GM18519 (cell line): ENCODE data around the gene PTGER4.
A peak's percentile ranks its signal among the peaks of the same experiment; 100 is the strongest.
"Not testable (repeated sequence)": the region's sequence is repeated elsewhere in the genome, so short reads cannot be mapped to it uniquely, and the experiment has no call there.

Experiments
- ATAC-seq: cut with Tn5 transposase; IDR thresholded peaks from one replicate; pipeline ENCODE4 v1.9.1; 2021; ENCODE audit warnings: mild to moderate bottlenecking, moderate library complexity; ENCODE audit not compliant: unreplicated experiment, low FRiP score

PTGER4 gene

DNA sequence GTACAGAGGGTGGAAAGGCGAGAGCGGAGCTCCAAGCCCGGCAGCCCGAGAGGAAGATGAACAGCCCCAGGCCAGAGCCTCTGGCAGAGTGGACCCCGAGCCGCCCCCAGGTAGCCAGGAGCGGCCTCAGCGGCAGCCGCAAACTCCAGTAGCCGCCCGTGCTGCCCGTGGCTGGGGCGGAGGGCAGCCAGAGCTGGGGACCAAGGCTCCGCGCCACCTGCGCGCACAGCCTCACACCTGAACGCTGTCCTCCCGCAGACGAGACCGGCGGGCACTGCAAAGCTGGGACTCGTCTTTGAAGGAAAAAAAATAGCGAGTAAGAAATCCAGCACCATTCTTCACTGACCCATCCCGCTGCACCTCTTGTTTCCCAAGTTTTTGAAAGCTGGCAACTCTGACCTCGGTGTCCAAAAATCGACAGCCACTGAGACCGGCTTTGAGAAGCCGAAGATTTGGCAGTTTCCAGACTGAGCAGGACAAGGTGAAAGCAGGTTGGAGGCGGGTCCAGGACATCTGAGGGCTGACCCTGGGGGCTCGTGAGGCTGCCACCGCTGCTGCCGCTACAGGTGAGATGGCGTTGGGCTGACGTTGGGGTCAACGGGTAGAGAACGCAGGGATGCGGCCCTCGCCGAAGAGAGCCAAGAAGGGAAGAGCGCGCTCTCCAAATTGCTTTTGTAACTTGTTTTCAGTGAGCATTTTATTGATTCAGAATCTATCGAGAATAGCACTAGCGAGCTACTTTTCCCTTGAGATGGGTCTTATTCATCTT, at the start of gene PTGER4:
Gene PTGER4, plus strand, starts transcription at position 3 of the 769 bp plus-strand sequence. CDS start 1,079 bp downstream, outside the sequence.
- ATAC-seq = peak; percentile 14

GRCh38 chr5:40630126-40630525, 49.6 kb upstream of the PTGER4 start:
- ATAC-seq = no peak

DNA sequence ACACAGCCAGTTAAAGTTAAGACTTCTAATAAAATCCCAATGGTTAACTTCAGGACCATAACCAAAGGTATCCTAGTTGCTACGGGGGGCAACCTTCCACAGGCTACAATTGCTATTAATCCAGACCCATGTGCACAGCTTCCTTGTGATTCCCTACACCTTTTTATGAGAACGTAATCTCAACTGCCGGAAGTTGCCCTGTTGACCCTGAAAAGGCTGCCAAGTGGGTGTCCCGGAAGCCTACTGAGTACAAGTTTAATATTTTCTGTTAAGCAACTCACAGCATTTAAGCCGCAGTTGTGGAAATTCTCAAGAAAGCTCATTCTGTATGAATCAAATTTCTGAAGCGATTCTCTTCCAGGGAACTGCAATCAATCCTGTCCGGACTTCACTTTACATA, 48.5 kb upstream of the PTGER4 start:
- no peak for ATAC-seq

DNA sequence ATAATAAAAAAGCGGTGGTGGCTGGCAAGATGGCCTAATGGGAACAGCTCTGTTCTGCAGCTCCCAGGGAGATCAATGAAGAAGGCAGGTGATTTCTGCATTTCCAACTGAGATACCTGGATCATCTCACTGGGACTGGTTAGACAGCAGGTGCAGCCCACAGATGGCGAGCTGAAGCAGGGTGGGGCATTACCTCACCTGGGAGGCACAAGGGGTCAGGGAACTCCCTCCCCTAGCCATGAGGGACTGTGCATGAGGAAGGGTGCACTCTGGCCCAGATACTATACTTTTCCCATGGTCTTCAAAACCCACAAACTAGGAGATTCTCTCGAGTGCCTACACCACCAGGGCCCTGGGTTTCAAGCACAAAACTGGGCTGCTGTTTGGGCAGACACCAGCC, 45.6 kb upstream of the PTGER4 start:
- ATAC-seq = no peak

DNA sequence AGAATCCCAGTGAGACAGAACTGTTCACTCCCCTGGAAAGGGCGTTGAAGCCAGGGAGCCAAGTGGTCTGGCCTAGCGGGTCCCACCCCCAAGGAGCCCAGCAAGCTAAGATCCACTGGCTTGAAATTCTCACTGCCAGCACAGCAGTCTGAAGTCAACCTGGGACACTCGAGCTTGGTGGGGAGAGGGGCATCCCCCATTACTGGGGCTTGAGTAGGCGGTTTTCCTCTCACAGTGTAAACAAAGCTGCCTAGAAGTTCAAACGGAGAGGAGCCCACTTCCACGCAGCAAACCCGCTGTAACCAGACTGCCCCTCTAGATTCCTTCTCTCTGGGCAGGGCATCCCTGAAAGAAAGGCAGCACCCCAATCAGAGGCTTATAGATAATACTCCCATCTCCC, 45.1 kb upstream of the PTGER4 start:
- ATAC-seq = no peak

DNA sequence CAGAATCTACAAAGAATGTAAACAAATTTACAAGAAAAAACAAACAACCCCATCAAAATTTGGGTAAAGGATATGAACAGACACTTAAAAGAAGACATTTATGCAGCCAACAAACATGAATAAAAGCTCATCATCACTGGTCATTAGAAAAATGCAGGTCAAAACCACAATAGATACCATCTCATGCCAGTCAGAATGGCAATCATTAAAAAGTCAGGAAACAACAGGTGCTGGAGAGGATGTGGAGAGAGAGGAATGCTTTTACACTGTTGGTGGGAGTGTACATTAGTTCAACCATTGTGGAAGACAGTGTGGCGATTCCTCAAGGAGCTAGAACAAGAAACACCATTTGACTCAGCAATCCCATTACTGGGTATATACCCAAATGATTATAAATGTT, 40.2 kb upstream of the PTGER4 start:
- not testable (repeated sequence) for ATAC-seq

DNA sequence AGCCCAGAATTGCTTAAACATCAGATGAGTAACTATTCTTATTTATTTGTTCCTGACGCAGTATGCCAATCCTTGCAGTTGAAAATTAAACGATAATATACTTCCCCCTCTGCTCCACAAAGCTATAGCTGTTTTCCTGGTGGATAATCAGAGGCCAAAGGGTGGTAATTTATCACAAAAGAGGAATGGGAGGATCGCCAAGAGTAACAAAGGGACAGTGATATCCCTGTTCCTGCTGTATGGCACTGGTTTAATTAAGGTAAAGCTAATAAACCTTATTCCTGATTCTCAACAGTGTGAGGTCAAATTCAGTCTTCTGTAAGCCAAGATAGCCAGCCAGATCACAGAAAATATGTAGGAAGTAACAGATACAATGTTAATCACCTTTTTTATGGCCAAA, 33.4 kb upstream of the PTGER4 start:
- no peak for ATAC-seq

DNA sequence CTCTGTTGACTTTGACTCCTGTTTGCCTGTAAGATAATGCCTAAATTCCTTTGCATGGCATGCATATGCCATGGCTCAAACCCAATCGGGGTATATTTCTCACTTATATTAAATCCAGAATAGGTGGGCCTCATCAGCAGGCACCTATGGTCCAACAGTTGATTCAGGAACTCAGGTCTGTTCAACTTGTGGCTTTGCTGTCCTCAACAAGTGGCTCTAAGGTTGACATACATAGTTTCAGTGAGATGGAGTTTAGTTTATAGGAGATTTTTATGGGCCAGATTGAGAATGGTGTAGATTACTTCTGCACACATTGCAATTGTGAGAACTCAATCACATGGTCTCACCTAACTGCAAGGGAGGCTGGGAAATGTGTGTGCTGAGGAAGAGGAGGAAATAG, 31.6 kb upstream of the PTGER4 start:
- no peak for ATAC-seq

DNA sequence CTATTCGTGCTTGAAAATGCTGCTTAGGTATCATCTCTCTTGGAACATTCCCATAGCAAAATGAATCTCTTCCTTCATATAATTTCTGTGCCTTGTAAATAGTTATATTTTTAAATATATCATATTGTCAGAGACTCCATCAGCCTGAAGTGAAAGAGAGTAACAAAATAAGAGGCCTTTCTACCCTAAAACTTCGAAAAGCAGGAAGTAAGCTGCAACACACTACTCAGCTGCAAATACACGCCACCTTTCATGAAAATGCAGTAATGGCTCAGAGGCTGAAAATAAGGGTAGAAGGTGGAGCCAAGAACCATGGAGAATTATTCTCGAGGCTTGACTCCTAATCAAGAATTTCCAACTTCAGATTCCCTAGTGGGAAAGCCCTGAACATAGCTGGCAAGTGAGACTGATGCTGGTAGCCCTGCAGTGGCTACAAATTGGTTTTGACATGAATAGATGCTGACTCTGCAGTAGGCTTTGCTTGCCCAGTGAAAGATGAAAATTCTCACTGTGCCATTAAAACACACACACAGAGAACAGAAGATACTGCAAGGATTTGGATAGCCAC, 30.2 kb upstream of the PTGER4 start:
- no peak for ATAC-seq

- no peak for ATAC-seq
Observed at GRCh38 chr5:40651201-40651600, 28.5 kb upstream of the PTGER4 start.

- no peak for ATAC-seq
Observed at GRCh38 chr5:40652441-40653220, 27.1 kb upstream of the PTGER4 start.

DNA sequence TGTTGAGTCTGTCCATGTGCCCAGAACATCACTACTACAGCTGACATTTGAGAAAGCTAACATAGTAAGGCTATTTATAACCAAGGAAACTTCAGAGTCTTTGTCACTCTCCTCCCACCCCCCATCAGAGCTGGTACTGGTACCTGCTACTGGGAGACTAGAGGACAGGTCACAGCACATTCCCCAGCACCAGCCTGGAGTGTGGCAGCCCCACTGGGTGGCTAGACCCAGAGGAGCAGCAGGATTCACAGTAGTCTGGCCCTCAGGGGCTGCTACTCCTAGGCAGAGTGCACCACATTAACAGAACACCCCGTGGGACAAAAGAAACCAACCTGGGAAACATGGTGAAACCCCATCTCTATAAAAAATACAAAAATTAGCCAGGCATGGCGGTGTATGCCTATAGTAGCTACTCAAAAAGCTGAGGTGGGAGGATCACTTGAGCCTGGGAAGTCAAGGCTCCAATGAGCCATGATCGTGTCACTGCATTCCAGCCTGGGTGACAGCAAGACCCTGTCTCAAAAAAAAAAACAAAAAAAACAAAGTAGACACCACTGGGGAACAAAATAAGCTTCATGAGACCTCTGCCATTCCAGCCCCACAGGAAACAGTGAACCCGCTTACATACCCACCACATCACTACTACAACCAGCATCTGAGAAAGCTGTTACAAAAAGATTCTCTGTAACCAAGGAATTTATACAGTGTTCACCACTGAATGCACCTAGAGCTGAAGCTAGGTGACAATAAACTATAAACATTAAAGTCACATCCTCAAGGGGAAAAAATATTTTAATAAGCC, 26.3 kb upstream of the PTGER4 start:
- ATAC-seq = no peak

DNA sequence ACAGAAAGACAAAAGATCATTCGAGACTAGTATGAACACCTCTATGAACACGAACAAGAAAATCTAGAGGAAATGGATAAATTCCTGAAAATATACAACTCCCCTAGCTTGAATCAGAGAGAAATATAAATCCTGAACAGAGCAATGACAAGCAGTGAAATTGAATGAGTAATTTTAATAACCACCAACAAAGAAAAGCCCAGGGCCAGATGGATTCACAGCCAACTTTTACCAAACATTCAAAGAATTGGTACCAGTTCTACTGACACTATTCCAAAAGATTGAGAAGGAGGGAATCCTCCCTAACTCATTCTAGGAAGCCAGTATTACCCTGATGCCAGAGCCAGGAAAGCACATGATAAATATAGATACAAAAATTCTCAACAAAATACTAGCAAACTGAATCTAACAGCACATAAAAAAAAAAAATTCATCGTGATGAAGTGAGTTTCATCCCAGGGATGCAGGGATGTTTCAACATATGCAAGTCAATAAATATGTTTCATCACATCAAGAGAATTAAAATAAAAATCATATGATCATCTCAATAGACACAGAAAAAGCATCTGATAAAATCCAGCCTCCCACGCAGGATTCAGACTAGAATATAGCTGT, 25.2 kb upstream of the PTGER4 start:
- no peak for ATAC-seq

DNA sequence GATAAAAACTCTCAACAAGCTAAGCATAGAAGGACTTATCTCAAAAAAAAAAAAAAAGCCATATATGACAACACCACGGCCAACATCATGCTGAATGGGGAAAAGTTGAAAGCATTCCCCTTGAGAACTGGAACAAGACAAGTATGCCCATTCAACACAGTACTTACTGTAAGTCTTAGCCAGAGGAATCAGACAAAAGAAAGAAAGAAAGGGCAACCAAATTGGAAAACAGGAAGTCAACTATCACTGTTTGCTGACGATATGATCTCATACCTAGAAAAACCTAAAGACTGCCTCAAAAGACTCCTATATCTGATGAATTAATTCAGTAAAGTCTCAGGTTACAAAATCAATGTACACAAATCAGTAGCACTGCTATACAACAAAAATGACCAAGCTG, 24.6 kb upstream of the PTGER4 start:
- ATAC-seq = no peak

DNA sequence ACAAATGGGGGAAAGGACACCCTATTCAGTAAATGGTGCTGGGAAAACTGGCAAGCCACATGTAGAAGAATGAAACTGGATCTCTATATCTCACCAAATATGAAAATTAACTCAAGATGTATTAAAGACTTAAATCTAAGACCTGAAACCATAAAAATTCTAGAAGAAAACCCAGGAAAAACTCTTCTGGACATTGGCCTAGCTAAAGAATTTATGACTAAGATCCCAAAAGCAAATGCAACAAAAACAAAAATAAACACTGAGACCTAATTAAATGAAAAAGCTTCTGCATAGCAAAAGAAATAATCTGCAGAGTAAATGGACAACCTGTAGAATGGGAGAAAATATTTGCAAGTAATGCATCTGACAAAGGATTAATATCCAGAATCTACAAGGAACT, 23.6 kb upstream of the PTGER4 start:
- ATAC-seq = not testable (repeated sequence)

DNA sequence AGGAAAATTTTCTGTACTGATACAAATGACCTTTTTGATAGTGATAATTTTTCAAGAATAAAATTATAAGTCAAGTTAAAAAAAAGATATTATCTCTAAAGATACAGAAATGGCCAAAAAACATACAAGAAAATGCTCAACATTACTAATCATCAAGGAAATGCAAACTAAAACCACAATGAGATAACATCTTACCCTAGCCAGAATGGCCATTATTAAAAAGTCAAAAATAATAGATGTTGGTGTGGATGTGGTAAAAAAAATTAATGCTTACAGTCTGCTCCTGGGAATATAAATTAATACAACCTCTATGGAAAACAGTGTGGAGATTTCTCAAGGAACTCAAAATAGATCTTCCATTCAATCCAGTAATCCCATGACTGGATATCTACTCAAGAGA, 22.9 kb upstream of the PTGER4 start:
- no peak for ATAC-seq

GRCh38 chr5:40660751-40661150, 19.0 kb upstream of the PTGER4 start:
- no peak for ATAC-seq

- no peak for ATAC-seq
Observed at GRCh38 chr5:40665635-40666298, 13.9 kb upstream of the PTGER4 start.

GRCh38 chr5:40666657-40667056, 13.1 kb upstream of the PTGER4 start:
- ATAC-seq = no peak

- ATAC-seq = no peak
Observed at GRCh38 chr5:40667161-40667663, 12.5 kb upstream of the PTGER4 start.
